Coronary artery (tissue), 2 donors: Measurements from ENCODE around the gene RHCE.

Experiments used
- DNase-seq: peaks from one replicate; pipeline ENCODE4 v3.0.0-alpha.2; 2017; ENCODE audit warnings: low spot score
- H3K27ac ChIP-seq, 2 donors: fragments of 200-600 bp; sonication (generic); one replicate each; pipeline ENCODE4 v1.5.1; 2016 to 2019
- H3K4me3 ChIP-seq: fragments of 200-600 bp; sonication (generic); 2 replicates; pipeline ENCODE4 v1.5.1; 2016; ENCODE audit warnings: mild to moderate bottlenecking, moderate library complexity
- TF ChIP-seq, protein P1 (sequence below): fragments of 200-600 bp; sonication (generic); IDR thresholded peaks from one replicate; pipeline ENCODE4 v1.5.1; 2019; ENCODE audit warnings: antibody characterized with exemption

The RHCE gene

DNA sequence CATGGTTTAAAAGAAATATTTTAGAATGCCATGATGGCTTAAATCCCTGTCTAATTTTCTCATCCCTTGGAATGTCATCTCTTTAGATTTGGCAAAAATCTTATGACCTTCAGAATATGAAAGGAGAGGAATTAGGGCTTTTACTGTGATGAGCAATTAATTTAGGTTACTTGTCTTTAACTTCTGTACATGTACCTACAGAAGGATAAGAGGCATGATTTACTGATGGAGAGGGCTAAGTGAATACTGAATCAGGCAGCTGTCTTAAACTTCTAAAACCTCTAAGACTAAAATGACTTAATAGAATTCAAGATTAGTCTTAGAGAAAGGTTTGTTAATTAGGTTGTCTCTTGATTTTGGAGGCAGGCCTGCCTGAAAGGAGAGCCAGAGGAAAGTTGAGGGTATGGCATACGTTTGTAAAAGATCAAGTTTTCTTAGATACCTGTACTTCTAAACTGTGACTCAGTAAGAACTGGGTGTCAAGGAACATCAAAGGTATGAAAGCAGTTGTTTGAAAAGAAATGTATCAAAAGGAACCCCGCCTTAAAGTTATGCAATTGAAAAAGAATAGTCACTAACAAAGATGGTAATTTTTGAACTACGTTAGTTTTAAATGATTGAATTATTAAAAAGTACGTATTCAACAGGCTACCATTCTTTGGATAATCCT, 22.5 kb upstream of the RHCE start:
- DNase-seq: no peak
- no peak overlapping the region for H3K27ac ChIP-seq
- TF ChIP-seq, protein P1, sequence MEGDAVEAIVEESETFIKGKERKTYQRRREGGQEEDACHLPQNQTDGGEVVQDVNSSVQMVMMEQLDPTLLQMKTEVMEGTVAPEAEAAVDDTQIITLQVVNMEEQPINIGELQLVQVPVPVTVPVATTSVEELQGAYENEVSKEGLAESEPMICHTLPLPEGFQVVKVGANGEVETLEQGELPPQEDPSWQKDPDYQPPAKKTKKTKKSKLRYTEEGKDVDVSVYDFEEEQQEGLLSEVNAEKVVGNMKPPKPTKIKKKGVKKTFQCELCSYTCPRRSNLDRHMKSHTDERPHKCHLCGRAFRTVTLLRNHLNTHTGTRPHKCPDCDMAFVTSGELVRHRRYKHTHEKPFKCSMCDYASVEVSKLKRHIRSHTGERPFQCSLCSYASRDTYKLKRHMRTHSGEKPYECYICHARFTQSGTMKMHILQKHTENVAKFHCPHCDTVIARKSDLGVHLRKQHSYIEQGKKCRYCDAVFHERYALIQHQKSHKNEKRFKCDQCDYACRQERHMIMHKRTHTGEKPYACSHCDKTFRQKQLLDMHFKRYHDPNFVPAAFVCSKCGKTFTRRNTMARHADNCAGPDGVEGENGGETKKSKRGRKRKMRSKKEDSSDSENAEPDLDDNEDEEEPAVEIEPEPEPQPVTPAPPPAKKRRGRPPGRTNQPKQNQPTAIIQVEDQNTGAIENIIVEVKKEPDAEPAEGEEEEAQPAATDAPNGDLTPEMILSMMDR: no peak
- no peak overlapping the region for H3K4me3 ChIP-seq

DNA sequence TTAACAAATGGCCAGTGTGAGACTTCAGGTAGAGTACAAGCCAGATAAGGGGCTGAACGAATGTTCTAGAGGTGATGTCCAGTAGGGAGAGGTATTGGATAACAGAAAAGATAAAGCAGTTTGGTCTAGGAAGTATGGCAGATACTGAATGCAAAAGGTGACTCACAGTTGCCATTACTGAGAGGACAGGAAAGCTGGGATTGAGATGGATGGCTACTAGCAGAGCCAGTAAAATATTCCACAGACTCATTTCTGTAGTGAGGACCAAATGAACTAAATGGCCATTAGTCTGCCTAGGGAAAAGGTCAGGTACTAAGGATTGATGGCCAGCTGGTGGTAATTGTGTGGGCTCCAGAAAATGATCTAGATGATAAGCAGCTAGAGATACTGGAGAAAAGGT, 21.6 kb upstream of the RHCE start:
- TF ChIP-seq, protein P1: no peak
- no peak for DNase-seq
- H3K27ac ChIP-seq: no peak overlapping the region

GRCh38 chr1:25439287-25439686, 18.7 kb upstream of the RHCE start:
- H3K4me3 ChIP-seq: no peak overlapping the region
- DNase-seq: no peak
- TF ChIP-seq, protein P1: no peak
- no peak overlapping the region for H3K27ac ChIP-seq

More for the DNA sequence above, 21.6 kb upstream of the RHCE start:
- no peak overlapping the region for H3K4me3 ChIP-seq

DNA sequence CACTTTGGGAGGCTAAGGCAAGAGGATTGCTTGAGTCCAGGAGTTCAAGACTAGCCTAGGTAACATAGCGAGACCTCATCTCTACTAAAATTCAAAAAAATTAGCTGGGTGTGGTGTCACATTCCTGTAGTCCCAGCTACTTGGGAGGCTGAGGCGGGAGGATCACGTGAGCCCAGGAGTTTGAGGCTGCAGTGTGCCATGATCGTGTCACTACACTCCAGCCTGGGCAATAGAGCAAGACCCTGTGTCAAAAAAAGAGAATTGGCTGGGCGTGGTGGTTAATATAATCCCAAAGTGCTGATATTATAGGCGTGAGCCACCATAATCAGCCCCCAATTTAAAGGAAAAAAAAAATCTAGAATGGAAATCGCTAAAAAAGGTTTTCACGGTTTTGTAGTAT, 17.0 kb upstream of the RHCE start:
- DNase-seq: no peak
- no peak overlapping the region for H3K4me3 ChIP-seq
- TF ChIP-seq, protein P1: no peak
- no peak overlapping the region for H3K27ac ChIP-seq

GRCh38 chr1:25435397-25436108, 14.9 kb upstream of the RHCE start:
- no peak for DNase-seq
- H3K4me3 ChIP-seq: no peak overlapping the region
- peak overlapping the region; percentile 0 to 2 for H3K27ac ChIP-seq

DNA sequence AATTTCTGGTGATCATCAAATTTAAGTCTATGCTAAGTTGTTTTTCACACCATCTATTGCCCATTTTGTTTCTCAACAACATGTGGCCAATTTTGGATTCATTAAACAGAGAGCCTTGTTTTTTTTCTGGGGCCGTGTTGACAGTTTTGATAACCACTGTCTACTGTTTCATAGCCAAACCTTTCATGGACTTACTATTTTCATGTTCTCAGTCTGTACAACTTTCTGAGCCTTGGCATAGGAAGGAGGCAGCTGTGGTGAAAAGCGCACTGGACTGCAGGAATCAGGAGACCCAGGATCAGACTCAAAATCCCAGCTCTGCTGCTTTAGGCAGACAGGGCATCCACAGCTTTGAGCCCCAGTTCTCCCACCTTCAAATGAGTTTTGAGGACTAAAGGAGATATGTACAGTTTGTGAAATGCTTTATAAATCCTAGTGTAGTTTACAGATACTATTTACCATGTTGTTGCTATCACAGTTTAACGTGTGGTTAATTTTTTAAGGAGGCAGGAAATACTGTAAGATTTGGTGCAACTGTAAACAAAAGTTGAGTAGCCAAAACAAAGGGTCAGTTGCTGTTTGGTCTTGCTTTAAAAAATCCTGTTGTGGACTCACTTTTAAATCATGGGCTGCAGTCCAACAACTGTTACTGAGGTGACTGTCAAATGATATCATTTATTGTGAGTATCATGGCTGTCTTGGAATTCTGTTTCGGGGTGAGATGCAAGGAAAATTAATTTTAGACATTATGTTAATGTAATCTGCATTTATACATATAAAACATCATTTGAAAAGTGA, 13.0 kb upstream of the RHCE start:
- TF ChIP-seq, protein P1: no peak
- Histone ChIP-seq H3K27ac (peak overlapping the region in 1 of 2 donors; percentile 45), H3K4me3 (peak overlapping the region; percentile 27)
- no peak for DNase-seq

More at GRCh38 chr1:25435397-25436108, 14.9 kb upstream of the RHCE start:
- TF ChIP-seq, protein P1: no peak
